ENCODE data around the gene GPR156.
"Not testable (repeated sequence)": the region's sequence is repeated elsewhere in the genome, so short reads cannot be mapped to it uniquely, and the experiment has no call there.

GPR156 gene

GRCh38 chr3:120160050-120160449, 125.0 kb downstream of the GPR156 start:
- DNase-seq (ENCODE audit: low read depth): peak; percentile 99

DNA sequence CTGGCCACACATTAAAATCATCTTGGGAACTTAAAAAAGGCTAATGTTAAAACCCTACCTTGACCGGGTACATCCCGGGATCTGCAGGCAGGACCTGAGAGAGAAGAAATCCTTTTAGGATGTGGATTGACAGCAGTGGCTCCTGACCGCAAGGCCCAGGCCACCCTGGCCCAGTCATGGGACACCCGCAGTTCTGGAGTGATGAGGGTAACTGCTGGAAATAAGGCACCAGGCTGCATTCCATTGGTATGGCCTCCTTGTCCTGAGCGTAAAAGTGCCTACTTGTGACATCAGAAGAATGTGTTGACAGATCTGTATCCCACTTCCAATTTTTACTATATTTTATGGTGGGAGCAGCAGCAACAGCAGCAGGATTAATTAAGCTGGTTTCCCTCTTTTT, 127.3 kb downstream of the GPR156 start:
- no peak for DNase-seq (ENCODE audit: low read depth)

- DNase-seq (ENCODE audit: low read depth): no peak
Observed at GRCh38 chr3:120157113-120157512, 127.9 kb downstream of the GPR156 start.

GRCh38 chr3:120156699-120157098, 128.3 kb downstream of the GPR156 start:
- DNase-seq (ENCODE audit: low read depth): no peak

DNA sequence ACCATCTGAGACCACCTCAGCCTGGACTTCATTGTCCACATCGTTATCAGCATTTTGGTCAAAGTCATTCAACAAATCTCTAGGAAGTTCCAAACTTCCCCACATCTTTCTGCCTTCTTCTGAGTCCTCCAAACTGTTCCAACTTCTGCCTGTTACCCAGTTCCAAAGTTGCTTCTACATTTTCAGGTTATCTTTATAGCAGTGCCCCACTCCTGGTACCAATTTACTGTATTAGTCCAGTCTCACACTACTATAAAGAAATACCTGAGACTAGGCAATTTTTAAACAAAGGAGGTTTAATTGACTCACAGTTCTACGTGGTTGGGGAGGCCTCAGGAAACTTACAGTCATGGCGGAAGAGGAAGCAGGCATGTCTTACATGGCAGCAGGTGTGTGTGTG, 129.3 kb downstream of the GPR156 start:
- DNase-seq (ENCODE audit: low read depth): not testable (repeated sequence)

GRCh38 chr3:120155108-120155507, 129.9 kb downstream of the GPR156 start:
- DNase-seq (ENCODE audit: low read depth): no peak

DNA sequence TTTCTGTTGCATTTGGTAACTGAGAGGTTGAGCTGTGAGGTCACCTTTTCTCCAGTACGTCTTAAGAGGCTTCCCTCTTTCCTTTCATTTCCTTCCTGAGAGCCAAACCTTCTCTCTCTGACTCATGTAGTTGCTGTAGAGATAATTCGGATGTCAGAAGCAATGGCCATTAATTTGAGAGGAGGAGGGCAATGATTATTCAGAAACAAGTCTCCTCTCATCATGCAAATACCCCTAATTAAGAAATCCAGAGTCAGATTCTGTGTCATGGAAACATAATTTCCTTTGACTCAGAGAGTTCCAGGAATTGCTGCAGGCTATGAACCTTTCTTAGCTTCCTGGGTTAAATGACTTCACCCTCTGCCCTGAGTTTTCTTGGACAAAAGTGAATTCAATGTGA, 131.7 kb downstream of the GPR156 start:
- peak; percentile 92 for DNase-seq (ENCODE audit: low read depth)

- DNase-seq (ENCODE audit: low read depth): no peak
Observed at GRCh38 chr3:120151791-120152190, 133.2 kb downstream of the GPR156 start.

DNA sequence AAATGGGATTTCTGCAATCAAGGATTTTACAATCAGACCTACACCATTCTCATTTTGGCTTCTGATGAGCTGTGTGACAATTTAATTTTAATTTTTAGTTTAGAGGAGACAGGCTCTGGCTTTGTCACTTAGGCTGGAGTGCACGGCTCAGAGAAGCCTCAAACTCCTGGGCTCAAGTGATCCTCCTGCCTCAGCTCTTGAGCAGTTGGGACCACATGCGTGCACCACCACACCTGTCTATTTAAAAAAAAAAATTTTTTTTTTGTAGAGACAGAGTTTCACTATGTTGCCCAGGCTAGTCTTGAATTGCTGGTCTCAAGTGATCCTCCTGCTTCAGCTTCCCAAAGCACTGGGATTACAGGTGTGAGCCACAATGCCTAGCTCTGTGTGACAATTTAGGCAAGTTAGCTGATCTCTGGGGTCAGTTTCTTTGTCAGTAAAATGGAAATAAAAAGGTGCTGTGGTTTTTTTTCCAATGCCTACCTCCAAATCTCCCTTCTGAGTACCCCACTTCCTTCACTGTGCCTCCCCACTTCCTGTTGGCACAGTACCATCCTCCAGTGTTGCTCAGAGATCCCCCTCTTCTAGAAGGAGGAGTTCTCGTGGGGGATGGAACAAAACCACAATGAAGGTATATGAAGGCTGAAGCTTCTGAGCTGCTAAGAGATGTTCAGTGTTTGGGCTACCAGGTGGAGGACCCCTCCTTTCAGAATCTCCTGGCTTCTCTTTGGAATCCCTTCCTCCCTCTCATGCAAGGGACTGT, 136.7 kb downstream of the GPR156 start:
- DNase-seq (ENCODE audit: low read depth): no peak

GRCh38 chr3:120147072-120147871, 137.8 kb downstream of the GPR156 start:
- DNase-seq (ENCODE audit: low read depth): no peak

GRCh38 chr3:120145542-120146285, 139.3 kb downstream of the GPR156 start:
- peak; percentile 68 for DNase-seq (ENCODE audit: low read depth)

- DNase-seq (ENCODE audit: low read depth): peak; percentile 61
Observed at GRCh38 chr3:120144267-120144666, 140.8 kb downstream of the GPR156 start.

- DNase-seq (ENCODE audit: low read depth): no peak
Observed at GRCh38 chr3:120143676-120144075, 141.3 kb downstream of the GPR156 start.

- DNase-seq (ENCODE audit: low read depth): no peak
Observed at GRCh38 chr3:120142236-120142635, 142.8 kb downstream of the GPR156 start.

GRCh38 chr3:120140098-120140742, 144.8 kb downstream of the GPR156 start:
- no peak for DNase-seq (ENCODE audit: low read depth)

DNA sequence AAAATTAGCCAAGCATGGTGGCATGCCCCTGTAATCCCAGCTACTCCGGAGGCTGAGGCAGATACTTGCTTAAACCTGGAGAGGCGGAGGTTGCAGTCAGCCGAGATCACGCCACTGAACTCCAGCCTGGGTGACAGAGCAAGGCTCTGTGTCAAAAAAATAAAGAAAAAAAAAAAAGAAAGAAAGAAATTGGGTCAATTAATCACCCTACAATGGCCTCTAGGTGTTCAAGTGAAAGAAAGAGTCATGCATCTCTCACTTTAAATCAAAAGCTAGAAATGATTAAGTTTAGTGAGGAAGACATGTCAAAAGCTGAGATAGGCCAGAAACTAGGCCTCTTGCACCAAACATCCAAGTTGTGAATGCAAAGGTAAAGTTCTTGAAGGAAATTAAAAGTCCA, 145.9 kb downstream of the GPR156 start:
- no peak for DNase-seq (ENCODE audit: low read depth)

DNA sequence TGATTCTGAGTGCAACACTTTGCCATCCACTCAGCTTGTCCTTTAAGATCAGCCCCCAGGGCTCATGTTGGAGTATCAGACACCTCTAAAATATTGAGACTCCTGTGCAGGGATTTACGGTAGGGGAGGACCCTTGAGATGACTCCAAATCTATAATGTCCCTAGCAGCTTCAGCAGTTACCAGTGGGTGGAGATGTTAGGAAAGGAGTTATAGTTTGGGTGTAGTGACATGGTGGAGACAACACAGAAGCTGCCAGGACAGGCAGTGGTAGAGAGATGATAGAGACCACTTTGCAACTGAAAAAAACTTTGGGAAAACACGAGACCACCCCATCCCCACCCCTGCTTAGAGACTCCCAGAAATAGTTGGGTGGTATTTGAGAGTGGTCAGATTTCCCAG, 147.5 kb downstream of the GPR156 start:
- DNase-seq (ENCODE audit: low read depth): no peak

GRCh38 chr3:120130656-120131055, 154.4 kb downstream of the GPR156 start:
- DNase-seq (ENCODE audit: low read depth): no peak

DNA sequence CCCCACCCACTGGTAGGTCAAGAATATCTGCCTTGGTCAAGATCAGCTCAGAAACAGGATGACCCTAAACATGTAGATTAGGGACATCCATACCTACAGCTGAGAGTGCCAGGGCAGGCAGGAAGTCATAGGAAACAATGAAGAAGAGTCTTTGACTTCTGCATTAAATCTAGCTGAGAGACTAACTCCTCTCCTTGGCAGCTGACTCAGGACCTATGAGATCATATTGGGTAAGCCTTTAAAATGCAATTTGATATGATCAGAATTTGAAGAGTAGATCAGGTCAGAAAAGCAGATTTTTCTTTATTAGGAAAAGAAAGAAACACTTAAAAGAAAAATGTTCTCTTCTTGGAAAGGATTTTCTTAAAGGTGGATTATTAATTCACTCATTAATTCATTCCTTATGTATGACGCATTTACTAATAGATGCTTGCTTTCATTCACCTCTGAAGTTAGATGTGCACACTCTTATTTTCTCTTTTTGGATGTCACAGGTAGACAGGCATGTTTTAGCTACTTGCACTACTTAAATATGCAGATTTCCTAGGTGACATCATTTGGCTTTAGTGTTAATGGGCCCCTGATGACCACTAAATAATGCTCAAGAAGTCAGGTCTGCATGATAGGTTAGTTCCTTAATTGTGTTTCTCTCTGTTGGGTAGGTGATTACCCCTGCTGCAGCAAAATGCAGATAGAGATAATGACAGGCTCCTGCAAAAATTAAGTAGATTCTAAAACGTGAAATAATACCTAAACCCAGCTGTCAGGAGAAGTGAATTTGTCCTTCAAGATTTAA, 155.1 kb downstream of the GPR156 start:
- no peak for DNase-seq (ENCODE audit: low read depth)

DNA sequence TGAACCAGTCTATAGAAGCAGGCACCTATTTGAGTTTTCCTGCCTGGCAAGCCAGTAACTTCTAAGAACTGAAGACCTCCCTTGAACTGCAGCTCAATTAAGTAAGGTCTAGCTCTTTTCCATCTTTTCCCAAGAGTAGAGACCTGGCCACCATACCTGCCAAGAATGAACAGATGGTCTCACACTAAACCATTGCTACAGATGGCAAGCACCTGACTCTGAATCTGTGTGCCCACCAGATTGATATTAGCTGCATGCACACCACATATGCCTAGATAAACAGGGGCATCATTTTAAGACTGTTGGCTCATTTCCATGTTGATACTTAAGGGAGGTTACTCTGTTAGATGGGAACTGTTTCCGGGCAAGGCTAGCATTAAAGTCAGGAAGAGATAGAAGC, 156.0 kb downstream of the GPR156 start:
- no peak for DNase-seq (ENCODE audit: low read depth)

- no peak for DNase-seq (ENCODE audit: low read depth)
Observed at GRCh38 chr3:120125992-120126391, 159.0 kb downstream of the GPR156 start.
